Measurements from ENCODE around the gene ZNF845. TPM values are rescaled to one million over a fixed set of nuclear protein-coding genes. Genes with fewer than 3 reads are reported as not detected.

ZNF845 gene
- total RNA-seq, 4 donors from 2014 or later = 5.7 to 11.1 (median 7.6) TPM

- WGBS, 2 donors = 2 to 3% methylated on average over 9 to 29 of the region's 32 CpGs
- H3K4me1 ChIP-seq = peaks cover 0 to 5% (median 0%) of the 10 kb centered on the region in 4 donors
- H3K27me3 ChIP-seq = peaks cover 0 to 31% of the 10 kb centered on the region in 2 donors
- DNase-seq (ENCODE audit: low spot score in 2 of 2) = no peak
- no peaks in the 10 kb centered on the region for H3K36me3 ChIP-seq
- H3K27ac ChIP-seq = no peak overlapping the region
- no peak overlapping the region for H3K4me3 ChIP-seq
- TF ChIP-seq EP300 (IDR thresholded peaks at IDR 0.05) = no peak
- no peak for TF ChIP-seq POLR2A (IDR thresholded peaks at IDR 0.05)
- TF ChIP-seq, protein P1, sequence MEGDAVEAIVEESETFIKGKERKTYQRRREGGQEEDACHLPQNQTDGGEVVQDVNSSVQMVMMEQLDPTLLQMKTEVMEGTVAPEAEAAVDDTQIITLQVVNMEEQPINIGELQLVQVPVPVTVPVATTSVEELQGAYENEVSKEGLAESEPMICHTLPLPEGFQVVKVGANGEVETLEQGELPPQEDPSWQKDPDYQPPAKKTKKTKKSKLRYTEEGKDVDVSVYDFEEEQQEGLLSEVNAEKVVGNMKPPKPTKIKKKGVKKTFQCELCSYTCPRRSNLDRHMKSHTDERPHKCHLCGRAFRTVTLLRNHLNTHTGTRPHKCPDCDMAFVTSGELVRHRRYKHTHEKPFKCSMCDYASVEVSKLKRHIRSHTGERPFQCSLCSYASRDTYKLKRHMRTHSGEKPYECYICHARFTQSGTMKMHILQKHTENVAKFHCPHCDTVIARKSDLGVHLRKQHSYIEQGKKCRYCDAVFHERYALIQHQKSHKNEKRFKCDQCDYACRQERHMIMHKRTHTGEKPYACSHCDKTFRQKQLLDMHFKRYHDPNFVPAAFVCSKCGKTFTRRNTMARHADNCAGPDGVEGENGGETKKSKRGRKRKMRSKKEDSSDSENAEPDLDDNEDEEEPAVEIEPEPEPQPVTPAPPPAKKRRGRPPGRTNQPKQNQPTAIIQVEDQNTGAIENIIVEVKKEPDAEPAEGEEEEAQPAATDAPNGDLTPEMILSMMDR (IDR thresholded peaks at IDR 0.05) = peak in 2 of 5 experiments; percentile 17 to 20
- H3K9me3 ChIP-seq = peaks cover 0 to 13% (median 0%) of the 10 kb centered on the region in 4 donors
Observed at GRCh38 chr19:53308339-53308811, 25.2 kb upstream of the ZNF845 start.

GRCh38 chr19:53311044-53311443 lies 22.5 kb upstream of the ZNF845 start:
- no peaks in the 10 kb centered on the region for H3K36me3 ChIP-seq
- DNase-seq (ENCODE audit: low spot score in 2 of 2) = no peak
- peaks cover 0 to 13% (median 0%) of the 10 kb centered on the region in 4 donors for H3K9me3 ChIP-seq
- 50 to 51% methylated on average over 11 of the region's 11 CpGs for WGBS, 2 donors
- H3K4me1 ChIP-seq = peaks cover 0 to 5% (median 0%) of the 10 kb centered on the region in 4 donors
- TF ChIP-seq EP300 (IDR thresholded peaks at IDR 0.05) (no peak), POLR2A (IDR thresholded peaks at IDR 0.05) (no peak)
- TF ChIP-seq, protein P1 (IDR thresholded peaks at IDR 0.05) = no peak
- H3K4me3 ChIP-seq = no peak overlapping the region
- no peak overlapping the region for H3K27ac ChIP-seq
- H3K27me3 ChIP-seq = peaks cover 0 to 31% of the 10 kb centered on the region in 2 donors

DNA sequence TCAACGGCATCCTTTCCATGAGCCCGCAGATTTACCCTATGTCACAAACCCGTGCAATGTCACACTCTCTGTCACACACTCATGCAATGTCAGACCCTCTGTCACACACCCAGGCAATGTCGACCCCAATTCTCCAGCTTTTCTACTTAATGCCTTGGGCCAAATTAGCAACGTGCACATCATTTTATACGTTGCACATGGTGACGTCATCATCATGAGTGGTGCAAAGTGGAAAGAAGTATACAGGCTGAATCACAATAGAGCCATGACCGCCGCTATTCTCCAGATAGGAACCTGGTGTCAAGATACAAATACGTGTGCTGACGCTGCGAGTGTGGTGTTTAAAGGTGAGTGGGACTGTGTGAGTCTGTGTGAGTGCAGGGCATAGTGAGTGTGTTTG lies 21.7 kb upstream of the ZNF845 start:
- no peak for DNase-seq (ENCODE audit: low spot score in 2 of 2)
- no peak overlapping the region for H3K4me3 ChIP-seq
- TF ChIP-seq EP300 (IDR thresholded peaks at IDR 0.05) (no peak), POLR2A (IDR thresholded peaks at IDR 0.05) (no peak)
- TF ChIP-seq, protein P1 (IDR thresholded peaks at IDR 0.05) = no peak
- no peak overlapping the region for H3K27ac ChIP-seq
- H3K27me3 ChIP-seq = peaks cover 0 to 26% of the 10 kb centered on the region in 2 donors
- peaks cover 0 to 8% (median 0%) of the 10 kb centered on the region in 4 donors for H3K9me3 ChIP-seq
- no peaks in the 10 kb centered on the region for H3K36me3 ChIP-seq
- 65 to 74% methylated on average over 12 of the region's 12 CpGs for whole genome bisulfite sequencing, 2 donors
- peaks cover 0 to 5% (median 0%) of the 10 kb centered on the region in 4 donors for H3K4me1 ChIP-seq

DNA sequence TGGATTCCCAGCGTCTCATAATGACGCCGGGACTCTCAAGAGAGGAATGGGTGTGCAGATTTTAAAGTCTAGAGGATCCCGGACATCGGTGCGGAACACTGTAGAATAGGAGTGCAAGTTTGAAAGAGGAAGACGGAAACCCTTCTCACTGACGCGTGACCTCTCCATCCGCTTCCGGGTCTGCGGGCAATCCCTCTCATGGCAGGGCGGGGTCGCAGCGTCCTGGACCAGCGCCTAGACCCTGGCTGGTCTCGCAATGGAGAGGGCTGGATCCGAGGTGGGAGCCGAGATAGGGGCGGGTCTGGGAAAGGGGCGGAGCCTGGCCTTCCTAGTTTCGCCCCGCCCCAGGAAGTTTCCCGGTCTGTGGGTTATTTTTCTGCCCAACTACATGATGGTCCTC lies 4.6 kb upstream of the ZNF845 start:
- Histone ChIP-seq H3K27me3 (no peaks in the 10 kb centered on the region), H3K4me1 (peaks cover 0 to 6% (median 4%) of the 10 kb centered on the region in 4 donors), H3K9me3 (peaks cover 0 to 37% (median 0%) of the 10 kb centered on the region in 4 donors), H3K36me3 (no peaks in the 10 kb centered on the region), H3K4me3 (peak overlapping the region in 2 of 4 donors; percentile 8 to 9), H3K27ac (no peak overlapping the region)
- 19 to 33% methylated on average over 24 of the region's 24 CpGs for WGBS, 2 donors
- no peak for TF ChIP-seq EP300 (IDR thresholded peaks at IDR 0.05)
- TF ChIP-seq, protein P1 (IDR thresholded peaks at IDR 0.05) = no peak
- TF ChIP-seq POLR2A (IDR thresholded peaks at IDR 0.05) = no peak
- no peak for DNase-seq (ENCODE audit: low spot score in 2 of 2)

- H3K27ac ChIP-seq = peak overlapping the region in 1 of 4 donors; percentile 80
- 80 to 81% methylated on average over 14 of the region's 14 CpGs for WGBS, 2 donors
- peak overlapping the region in 3 of 4 donors; percentile 50 to 79 (median 73) for H3K4me3 ChIP-seq
- peaks cover 0 to 19% (median 0%) of the 10 kb centered on the region in 4 donors for H3K9me3 ChIP-seq
- DNase-seq (ENCODE audit: low spot score in 2 of 2) = no peak
- peaks cover 0 to 16% (median 0%) of the 10 kb centered on the region in 3 donors for H3K36me3 ChIP-seq
- peaks cover 0 to 13% (median 6%) of the 10 kb centered on the region in 4 donors for H3K4me1 ChIP-seq
- no peaks in the 10 kb centered on the region for H3K27me3 ChIP-seq
- TF ChIP-seq, protein P1 (IDR thresholded peaks at IDR 0.05) = no peak
- TF ChIP-seq EP300 (IDR thresholded peaks at IDR 0.05) (no peak), POLR2A (IDR thresholded peaks at IDR 0.05) (no peak)
Observed at GRCh38 chr19:53332484-53332883, 1.1 kb upstream of the ZNF845 start.
